CD4-positive, alpha-beta memory T cell (primary cell): ENCODE measurements around the gene SAG. TPM values are rescaled to one million over a fixed set of nuclear protein-coding genes. Genes with fewer than 3 reads are reported as not detected.

Source experiments
- CTCF ChIA-PET: fragments of 350-600 bp; sonication (Branson Sonifier 250); formaldehyde crosslinking; loops from one replicate; lab custom pipeline; 2021; ENCODE audit warnings: inconsistent platforms; ENCODE audit not compliant: partially characterized antibody; lab: Charles Lee
- POLR2A ChIA-PET: fragments of 350-600 bp; sonication (Branson Sonifier 250); formaldehyde crosslinking; loops from one replicate; lab custom pipeline; 2021; ENCODE audit not compliant: partially characterized antibody; lab: Charles Lee
- DNase-seq, 5 donors: peaks; one replicate each; pipeline versions ENCODE4 v3.0.0 to v3.0.0-alpha.2; 2020 to 2022; ENCODE audit warnings: mixed read lengths in 1 of 5
- H3K27ac ChIP-seq: one replicate; pipeline ENCODE4 v1.7.0; 2013; ENCODE audit warnings: low read depth, low read length
- H3K27me3 ChIP-seq: 2 replicates; pipeline ENCODE4 v1.7.0; 2013; ENCODE audit warnings: mild to moderate bottlenecking, low read length, moderate library complexity; ENCODE audit not compliant: insufficient read depth
- H3K36me3 ChIP-seq: 2 replicates; pipeline ENCODE4 v1.7.0; 2013; ENCODE audit warnings: mild to moderate bottlenecking, low read length, moderate library complexity; ENCODE audit not compliant: insufficient read depth
- H3K4me1 ChIP-seq: 2 replicates; pipeline ENCODE4 v1.7.0; 2013; ENCODE audit warnings: mild to moderate bottlenecking, low read length, moderate library complexity; ENCODE audit not compliant: insufficient read depth
- H3K4me3 ChIP-seq, 2 donors: one replicate each; pipeline ENCODE4 v1.7.0; 2013; ENCODE audit warnings: low read length in 2 of 2, mild to moderate bottlenecking in 1 of 2
- H3K9me3 ChIP-seq, 2 donors: one replicate each; pipeline ENCODE4 v1.7.0; 2013; ENCODE audit warnings: low read length in 2 of 2, control low read depth in 1 of 2; ENCODE audit not compliant: control insufficient read depth in 1 of 2
- H3K27ac Mint-ChIP-seq, 7 donors: one replicate each; pipeline ENCODE4 v1.8.0; 2020 to 2021; ENCODE audit warnings: mixed read lengths in 7 of 7, mild to moderate bottlenecking in 6 of 7, inconsistent platforms in 3 of 7, moderate library complexity in 3 of 7
- H3K27me3 Mint-ChIP-seq, 2 donors: one replicate each; pipeline ENCODE4 v1.8.0; 2020 to 2021; ENCODE audit warnings: mixed read lengths in 2 of 2
- H3K36me3 Mint-ChIP-seq, 2 donors: one replicate each; pipeline ENCODE4 v1.8.0; 2020 to 2021; ENCODE audit warnings: mixed read lengths in 2 of 2, inconsistent platforms in 1 of 2, mild to moderate bottlenecking in 1 of 2
- H3K4me1 Mint-ChIP-seq, 4 donors: one replicate each; pipeline ENCODE4 v1.8.0; 2020 to 2021; ENCODE audit warnings: mixed read lengths in 4 of 4, mild to moderate bottlenecking in 1 of 4
- H3K4me3 Mint-ChIP-seq, 8 donors: one replicate each; pipeline ENCODE4 v1.8.0; 2020 to 2021; ENCODE audit warnings: mixed read lengths in 8 of 8, mild to moderate bottlenecking in 7 of 8, moderate library complexity in 6 of 8, inconsistent platforms in 3 of 8
- H3K9me3 Mint-ChIP-seq, 8 donors: one replicate each; pipeline ENCODE4 v1.8.0; 2020 to 2021; ENCODE audit warnings: mixed read lengths in 8 of 8, mild to moderate bottlenecking in 5 of 8, inconsistent platforms in 3 of 8, moderate library complexity in 1 of 8
- intact Hi-C: fragments of 100-400 bp; cut with micrococcal nuclease; formaldehyde crosslinking; loops from one replicate; pipeline ENCODE4 v1.15.1; 2023
- polyA plus RNA-seq, 2 donors: library from polyadenylated mRNA; unstranded; fragments of 300-500 nt; fragmentation: Illumina TruSeq; gene quantifications; one replicate each; pipeline ENCODE4 v1.2.3, GENCODE V29; 2021
- total RNA-seq, 2 experiments: library from RNA; stranded (reverse); gene quantifications; one replicate each; pipeline ENCODE4 v1.2.3, GENCODE V29; 2021

Gene SAG
- total and polyA plus RNA-seq, 4 experiments from 2014 or later, result 0.06 TPM; not detected in 3

- H3K4me1 ChIP-seq, result peaks cover 75% of the 10 kb centered on the region
- POLR2A ChIA-PET, result interaction anchor here (0.9 to 10.8 kb wide), 18 partner anchors 9 to 221 kb away, joined by 3 to 162 read pairs (median 5); partner anchors contain the start of genes ATG16L1, DGKD and INPP5D
- H3K4me1 Mint-ChIP-seq, result peaks cover 48 to 83% (median 70%) of the 10 kb centered on the region in 4 donors
- peaks cover 79 to 85% of the 10 kb centered on the region in 2 donors for H3K36me3 Mint-ChIP-seq
- H3K9me3 ChIP-seq, result no peaks in the 10 kb centered on the region
- intact Hi-C loops, result no loop called here
- H3K27me3 Mint-ChIP-seq, result no peaks in the 10 kb centered on the region
- H3K9me3 Mint-ChIP-seq, result no peaks in the 10 kb centered on the region
- peak overlapping the region; percentile 81 for H3K27ac ChIP-seq
- DNase-seq, result no peak
- peaks cover 50% of the 10 kb centered on the region for H3K36me3 ChIP-seq
- peak overlapping the region; percentile 95 to 98 (median 97) for H3K27ac Mint-ChIP-seq
- H3K27me3 ChIP-seq, result no peaks in the 10 kb centered on the region
- CTCF ChIA-PET, result interaction anchor here (0.9 to 3.3 kb wide), 9 partner anchors 17 to 217 kb away, joined by 3 to 18 read pairs (median 4); partner anchors contain the start of genes ATG16L1 and DGKD
- peak overlapping the region in 1 of 2 donors; percentile 28 for H3K4me3 ChIP-seq
- H3K4me3 Mint-ChIP-seq, result peak overlapping the region; percentile 81 to 90 (median 82)
These were observed 36.7 kb upstream of the SAG start for GRCh38 chr2:233270951-233271350.

GRCh38 chr2:233271693-233272092 lies 35.9 kb upstream of the SAG start:
- Mint-ChIP-seq H3K27me3 (no peaks in the 10 kb centered on the region), H3K27ac (peak overlapping the region; percentile 89 to 97 (median 93)), H3K9me3 (no peaks in the 10 kb centered on the region), H3K4me3 (peak overlapping the region in 7 of 8 donors; percentile 2 to 67 (median 42)), H3K36me3 (peaks cover 76 to 85% of the 10 kb centered on the region in 2 donors), H3K4me1 (peaks cover 46 to 76% (median 64%) of the 10 kb centered on the region in 4 donors)
- Histone ChIP-seq H3K9me3 (no peaks in the 10 kb centered on the region), H3K36me3 (peaks cover 50% of the 10 kb centered on the region), H3K4me3 (no peak overlapping the region), H3K27ac (no peak overlapping the region), H3K4me1 (peaks cover 69% of the 10 kb centered on the region), H3K27me3 (no peaks in the 10 kb centered on the region)
- ChIA-PET POLR2A (interaction anchor here (1.2 to 10.8 kb wide), 6 partner anchors 10 to 222 kb away, joined by 3 to 162 read pairs (median 10); partner anchors contain the start of gene ATG16L1), CTCF (interaction anchor here (1.0 to 3.3 kb wide), 4 partner anchors 21 to 218 kb away, joined by 3 to 18 read pairs (median 6); partner anchors contain the start of gene ATG16L1)
- intact Hi-C loops, result no loop called here
- DNase-seq, result no peak

- H3K4me1 ChIP-seq, result peaks cover 55% of the 10 kb centered on the region
- POLR2A ChIA-PET, result interaction anchor here (1.3 to 10.8 kb wide), 3 partner anchors 12 to 23 kb away, joined by 3 to 162 read pairs (median 5); partner anchors contain the start of gene ATG16L1
- H3K4me3 Mint-ChIP-seq, result peak overlapping the region in 2 of 8 donors; percentile 39 to 66
These were observed 34.5 kb upstream of the SAG start for GRCh38 chr2:233273120-233273519.

GRCh38 chr2:233275223-233275622 lies 32.4 kb upstream of the SAG start:
- POLR2A ChIA-PET, result interaction anchor here (1.0 to 2.1 kb wide), 3 partner anchors 21 to 56 kb away, joined by 3 to 10 read pairs (median 7); partner anchors contain the start of gene ATG16L1

More at GRCh38 chr2:233273120-233273519, 34.5 kb upstream of the SAG start:
- Mint-ChIP-seq H3K36me3 (peaks cover 78 to 84% of the 10 kb centered on the region in 2 donors), H3K4me1 (peaks cover 37 to 65% (median 53%) of the 10 kb centered on the region in 4 donors), H3K27ac (peak overlapping the region; percentile 42 to 97 (median 90)), H3K27me3 (no peaks in the 10 kb centered on the region), H3K9me3 (no peaks in the 10 kb centered on the region)
- CTCF ChIA-PET, result interaction anchor here (1.0 to 2.0 kb wide), 2 partner anchors 9 to 219 kb away, joined by 3 to 9 read pairs; no protein-coding TSS in a partner anchor
- H3K9me3 ChIP-seq, result no peaks in the 10 kb centered on the region
- intact Hi-C loops, result no loop called here
- no peak for DNase-seq
- H3K27me3 ChIP-seq, result no peaks in the 10 kb centered on the region
- H3K4me3 ChIP-seq, result no peak overlapping the region
- H3K36me3 ChIP-seq, result peaks cover 59% of the 10 kb centered on the region
- peak overlapping the region; percentile 17 for H3K27ac ChIP-seq

GRCh38 chr2:233278921-233279320 lies 28.7 kb upstream of the SAG start:
- POLR2A ChIA-PET, result interaction anchor here (1.2 to 1.4 kb wide), 4 partner anchors 11 to 28 kb away, joined by 3 to 7 read pairs (median 5); partner anchors contain the start of gene ATG16L1
- Histone ChIP-seq H3K27me3 (no peaks in the 10 kb centered on the region), H3K4me3 (no peak overlapping the region), H3K27ac (no peak overlapping the region), H3K9me3 (no peaks in the 10 kb centered on the region), H3K36me3 (peaks cover 91% of the 10 kb centered on the region), H3K4me1 (no peaks in the 10 kb centered on the region)
- H3K27me3 Mint-ChIP-seq, result no peaks in the 10 kb centered on the region
- CTCF ChIA-PET, result interaction anchor here (0.6 to 1.0 kb wide), 2 partner anchors 26 to 225 kb away, joined by 3 to 4 read pairs; no protein-coding TSS in a partner anchor
- peak overlapping the region in 2 of 7 donors; percentile 29 to 53 for H3K27ac Mint-ChIP-seq
- H3K9me3 Mint-ChIP-seq, result no peaks in the 10 kb centered on the region
- intact Hi-C loops, result no loop called here
- no peak for DNase-seq
- H3K4me3 Mint-ChIP-seq, result no peak overlapping the region
- peaks cover 14 to 27% (median 23%) of the 10 kb centered on the region in 4 donors for H3K4me1 Mint-ChIP-seq
- H3K36me3 Mint-ChIP-seq, result peaks cover 74 to 90% of the 10 kb centered on the region in 2 donors

More at GRCh38 chr2:233275223-233275622, 32.4 kb upstream of the SAG start:
- Mint-ChIP-seq H3K27ac (peak overlapping the region in 5 of 7 donors; percentile 6 to 78 (median 51)), H3K4me1 (peaks cover 25 to 46% (median 36%) of the 10 kb centered on the region in 4 donors), H3K36me3 (peaks cover 83 to 91% of the 10 kb centered on the region in 2 donors), H3K9me3 (no peaks in the 10 kb centered on the region), H3K27me3 (no peaks in the 10 kb centered on the region), H3K4me3 (no peak overlapping the region)
- Histone ChIP-seq H3K27me3 (no peaks in the 10 kb centered on the region), H3K4me3 (no peak overlapping the region), H3K9me3 (no peaks in the 10 kb centered on the region), H3K4me1 (peaks cover 34% of the 10 kb centered on the region), H3K36me3 (peaks cover 80% of the 10 kb centered on the region), H3K27ac (no peak overlapping the region)
- CTCF ChIA-PET, result no interaction called here
- intact Hi-C loops, result no loop called here
- DNase-seq, result no peak

- ChIA-PET POLR2A (interaction anchor here (1.1 to 1.5 kb wide), 3 partner anchors 10 to 12 kb away, joined by 4 to 6 read pairs (median 4); no protein-coding TSS in a partner anchor), CTCF (interaction anchor here (1.0 kb wide), 2 partner anchors 12 to 13 kb away, joined by 3 read pairs; no protein-coding TSS in a partner anchor)
- Histone ChIP-seq H3K4me3 (no peak overlapping the region), H3K4me1 (no peaks in the 10 kb centered on the region), H3K36me3 (peaks cover 85% of the 10 kb centered on the region), H3K27ac (no peak overlapping the region), H3K27me3 (no peaks in the 10 kb centered on the region), H3K9me3 (no peaks in the 10 kb centered on the region)
- no peak for DNase-seq
- peaks cover 68 to 84% of the 10 kb centered on the region in 2 donors for H3K36me3 Mint-ChIP-seq
- peaks cover 13 to 28% (median 19%) of the 10 kb centered on the region in 4 donors for H3K4me1 Mint-ChIP-seq
- no peaks in the 10 kb centered on the region for H3K9me3 Mint-ChIP-seq
- peak overlapping the region in 6 of 7 donors; percentile 35 to 85 (median 62) for H3K27ac Mint-ChIP-seq
- no peaks in the 10 kb centered on the region for H3K27me3 Mint-ChIP-seq
- intact Hi-C loops, result no loop called here
- no peak overlapping the region for H3K4me3 Mint-ChIP-seq
These were observed 27.4 kb upstream of the SAG start for GRCh38 chr2:233280114-233280693.
